NCI-H2196 (cell line): ENCODE data around the gene ST6GALNAC5.
"Not testable (repeated sequence)": the region's sequence is repeated elsewhere in the genome, so short reads cannot be mapped to it uniquely, and the experiment has no call there.

Experiments
- DNase-seq: peaks from one replicate; lab custom pipeline; 2025; ENCODE audit not compliant: unreplicated experiment; lab: John Stamatoyannopoulos, UW

Gene ST6GALNAC5

DNA sequence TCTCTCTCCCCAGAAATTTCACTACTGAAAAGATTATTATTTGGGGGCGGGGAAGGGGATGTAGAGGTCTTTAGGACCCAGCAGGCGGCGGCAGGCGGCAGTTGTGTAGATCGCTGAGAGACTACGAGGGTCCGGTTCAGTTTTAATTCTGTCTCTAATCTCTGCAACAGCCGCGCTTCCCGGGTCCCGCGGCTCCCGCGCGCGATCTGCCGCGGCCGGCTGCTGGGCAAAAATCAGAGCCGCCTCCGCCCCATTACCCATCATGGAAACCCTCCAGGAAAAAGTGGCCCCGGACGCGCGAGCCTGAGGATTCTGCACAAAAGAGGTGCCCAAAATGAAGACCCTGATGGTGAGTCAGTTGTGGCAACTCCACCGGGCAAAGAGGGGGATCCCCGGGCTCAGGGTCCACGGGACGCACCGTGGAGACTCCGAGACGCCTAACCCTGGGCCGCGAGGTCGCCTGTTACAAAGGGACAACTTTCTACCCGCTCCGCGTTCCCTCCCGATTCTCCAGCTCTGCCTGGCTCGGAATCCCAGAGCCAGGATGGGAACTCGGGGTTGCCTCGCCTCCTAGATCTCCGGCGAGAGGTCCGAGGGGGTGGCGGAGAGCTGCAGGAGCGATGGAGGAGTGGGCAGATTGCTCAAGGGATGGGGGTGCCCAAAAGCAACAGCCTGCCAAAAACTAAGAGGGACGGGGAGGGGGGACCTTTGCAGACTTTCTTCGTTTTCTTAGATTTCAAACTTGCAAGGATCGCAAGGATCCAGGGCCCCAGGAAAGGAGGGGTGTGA lies at the start of gene ST6GALNAC5:
ST6GALNAC5 (plus strand) TSS at position 139 of the 789 bp plus-strand sequence.
- no peak for DNase-seq

DNA sequence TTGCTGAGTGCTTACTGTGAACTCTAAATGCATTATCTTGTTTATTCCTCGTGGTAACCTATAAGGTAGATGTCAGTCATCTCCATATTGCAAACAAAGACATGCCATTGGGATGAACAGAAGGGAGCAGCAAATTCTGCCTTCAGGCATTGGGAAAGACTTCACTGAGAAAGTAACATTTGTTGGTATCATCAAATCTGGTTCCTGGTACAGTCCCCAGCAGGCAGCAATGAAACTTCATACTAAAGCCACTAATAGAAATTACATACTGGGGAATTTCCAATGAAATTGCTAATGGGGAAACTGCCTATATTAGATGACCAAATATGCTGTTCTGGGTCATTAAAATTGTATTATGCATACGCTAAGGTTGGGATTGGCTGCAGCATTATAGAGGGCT lies 47.3 kb upstream of the ST6GALNAC5 start:
- DNase-seq, result no peak

DNA sequence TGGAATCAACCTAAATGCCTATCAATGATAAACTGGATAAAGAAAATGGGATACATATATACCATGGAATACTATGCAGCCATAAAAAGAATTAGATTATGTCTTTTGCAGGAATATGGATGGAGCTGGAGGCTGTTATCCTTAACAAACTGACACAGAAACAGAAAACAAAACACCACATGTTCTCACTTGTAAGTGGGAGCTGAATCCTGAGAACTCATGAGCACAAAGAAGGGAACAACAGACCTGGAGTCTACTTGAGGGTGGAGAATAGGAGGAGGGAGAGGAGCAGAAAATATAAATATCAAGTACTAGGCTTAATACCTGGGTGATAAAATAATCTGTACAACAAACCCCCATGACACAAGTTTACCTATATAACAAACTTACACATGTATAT lies 44.3 kb upstream of the ST6GALNAC5 start:
- not testable (repeated sequence) for DNase-seq

DNA sequence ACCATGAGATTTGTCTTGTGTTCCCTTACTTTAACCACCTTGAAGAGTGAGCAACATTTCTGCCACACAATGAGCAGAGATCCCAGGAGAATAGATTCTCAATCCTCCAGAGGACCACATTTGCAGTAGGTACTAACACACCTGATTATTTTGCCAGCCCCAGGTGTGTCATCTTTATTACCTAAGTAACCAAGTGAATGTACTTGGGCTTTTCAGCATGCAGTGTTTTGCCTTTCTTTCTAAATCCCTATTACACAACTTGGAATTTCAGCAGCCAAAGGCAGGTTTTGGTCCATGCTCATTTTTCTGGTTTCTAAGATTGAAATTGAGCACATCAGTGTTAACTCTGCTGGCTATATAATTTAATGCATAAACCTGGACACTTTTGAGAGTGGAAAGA lies 43.2 kb upstream of the ST6GALNAC5 start:
- no peak for DNase-seq

DNA sequence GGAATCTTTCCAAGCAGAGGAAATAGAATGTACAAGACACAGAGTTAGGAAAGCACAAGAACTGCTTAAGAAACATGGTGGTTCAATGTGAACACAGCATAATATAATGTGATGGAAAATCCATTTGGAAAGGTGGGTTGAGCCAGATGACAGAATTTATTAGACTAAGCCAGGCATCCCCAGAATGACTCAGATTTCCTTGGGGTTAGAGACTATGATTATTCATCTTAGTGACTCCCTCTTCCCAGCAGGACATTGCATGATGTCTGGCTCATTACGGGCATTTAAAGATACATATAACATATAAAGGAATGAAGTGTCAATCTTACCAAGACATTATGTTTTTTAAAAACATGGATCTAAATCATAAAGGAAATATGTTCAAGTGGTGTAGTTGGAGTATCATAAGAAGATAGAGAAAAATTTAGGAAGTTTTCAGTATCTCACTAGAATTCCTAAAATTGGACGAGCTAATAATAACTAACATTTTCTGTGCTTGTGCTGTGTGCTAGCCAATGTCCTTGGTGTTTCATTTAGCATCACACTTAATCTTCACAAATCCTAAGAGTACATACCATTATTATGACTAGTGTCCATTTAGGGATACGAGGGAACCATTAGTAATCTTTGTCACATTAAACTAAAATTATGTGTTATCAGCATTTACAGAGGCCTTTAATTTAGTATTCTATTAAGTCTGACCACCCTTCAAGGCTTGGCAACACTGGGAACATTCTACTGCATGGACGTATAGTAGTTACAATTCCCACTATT lies 41.0 kb upstream of the ST6GALNAC5 start:
- no peak for DNase-seq

DNA sequence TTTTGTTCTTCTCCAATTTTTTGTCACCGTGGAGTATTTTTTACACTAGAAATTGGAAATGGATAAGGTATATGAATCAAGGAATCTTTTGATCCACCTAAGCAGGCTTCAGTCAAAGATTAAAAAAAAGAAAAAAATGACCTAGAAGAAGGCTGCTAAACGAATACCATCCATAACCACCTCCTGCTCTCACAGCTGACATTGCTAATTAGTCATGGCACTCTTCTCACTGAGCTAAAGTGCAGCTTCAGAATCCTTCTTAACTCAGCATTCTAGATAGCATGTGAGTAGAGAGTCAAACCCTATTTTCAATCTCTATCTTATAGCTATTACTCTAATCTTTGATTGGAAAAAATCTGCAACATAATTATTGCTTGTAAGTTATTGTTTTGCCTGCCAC lies 40.2 kb upstream of the ST6GALNAC5 start:
- DNase-seq, result no peak

DNA sequence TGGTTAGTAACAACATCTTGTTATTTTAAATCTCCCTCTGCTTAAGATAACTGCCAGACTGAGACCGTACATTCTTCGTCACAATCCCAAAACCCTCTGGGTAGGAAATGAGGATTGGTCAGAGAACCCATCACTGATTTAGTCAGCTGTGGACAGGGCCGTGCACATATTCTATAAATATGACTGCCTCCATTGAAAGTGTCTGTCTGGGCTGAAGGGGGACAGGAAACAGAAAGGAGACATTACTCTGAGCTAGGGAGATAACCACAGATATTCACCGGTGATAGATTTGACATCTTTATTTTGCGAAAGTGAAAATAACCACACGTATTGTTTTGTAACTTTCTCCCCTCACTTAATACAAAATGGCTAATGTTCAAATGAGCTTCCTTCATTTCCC lies 36.9 kb upstream of the ST6GALNAC5 start:
- DNase-seq, result no peak

DNA sequence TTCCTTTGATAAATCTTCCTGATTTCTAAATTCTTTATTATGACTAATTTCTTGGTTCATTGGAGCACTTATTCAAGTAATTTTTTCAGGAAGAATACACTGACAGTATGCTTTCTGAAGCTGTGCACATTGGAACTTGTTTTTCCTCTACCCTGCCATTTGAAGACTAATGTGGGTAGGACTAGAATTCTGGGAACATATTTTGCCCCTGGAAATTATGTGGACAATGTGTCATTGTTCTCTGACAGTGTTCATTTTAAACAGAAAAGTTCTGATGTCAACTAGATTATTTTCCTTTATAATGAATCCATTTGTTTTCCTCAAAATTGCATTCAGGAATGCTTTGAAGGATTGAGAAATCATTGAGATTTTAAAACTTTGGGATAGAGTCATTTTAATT lies 34.8 kb upstream of the ST6GALNAC5 start:
- no peak for DNase-seq

DNA sequence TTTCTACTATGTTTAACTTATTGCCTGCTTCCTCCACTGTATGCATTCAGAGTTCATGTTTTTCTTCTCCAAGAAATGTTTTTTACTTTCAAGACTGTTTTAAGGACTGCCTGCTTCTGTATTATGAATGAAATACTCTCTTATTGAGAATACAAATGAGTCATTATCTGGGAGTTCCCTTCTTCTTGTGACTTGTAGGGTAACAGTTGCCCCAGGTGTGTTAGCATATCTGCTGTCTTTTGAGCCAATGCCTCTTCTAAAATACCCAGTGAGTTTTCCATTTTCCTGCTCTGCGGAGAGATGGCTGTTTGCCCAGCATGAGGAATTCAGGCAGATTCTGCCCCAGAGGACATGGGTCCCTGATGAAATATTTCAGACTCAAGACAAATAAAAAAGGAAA lies 34.1 kb upstream of the ST6GALNAC5 start:
- DNase-seq, result no peak

DNA sequence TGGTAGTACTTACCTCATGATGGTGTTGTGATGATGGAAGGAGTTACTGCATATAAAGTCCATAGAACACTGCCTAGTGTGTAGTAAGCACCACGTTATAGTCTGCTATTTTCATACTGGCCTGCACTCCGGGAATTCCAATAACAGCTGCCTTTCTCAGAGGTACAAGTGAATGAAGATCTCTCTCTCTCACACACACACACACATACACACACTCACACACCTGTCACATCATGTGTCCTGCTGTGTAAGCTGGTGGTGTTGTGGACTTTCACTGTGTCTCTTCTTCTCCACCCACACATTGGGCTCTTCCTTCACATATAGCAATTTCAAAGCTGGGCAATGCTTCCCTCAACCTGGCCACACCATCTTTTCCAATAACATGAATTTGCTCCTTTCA lies 33.4 kb upstream of the ST6GALNAC5 start:
- DNase-seq, result no peak

DNA sequence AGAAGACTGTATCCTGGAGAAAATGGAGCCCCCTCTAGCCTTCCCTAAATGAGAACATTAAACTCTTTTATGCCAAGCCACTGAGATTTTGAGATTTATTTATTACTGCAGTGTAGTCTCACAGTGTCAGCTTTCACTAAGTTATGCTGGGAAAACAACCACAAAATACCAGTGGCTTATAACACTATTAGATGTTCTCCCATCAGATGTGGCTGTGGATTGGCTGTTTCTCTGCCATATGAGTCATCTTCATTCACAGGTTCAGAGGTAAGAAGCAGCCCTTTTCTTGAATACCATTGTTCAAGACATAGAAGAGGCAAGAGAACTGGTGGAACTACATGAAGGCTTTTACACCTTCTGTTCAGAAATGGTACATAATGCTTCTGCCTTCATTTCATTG lies 32.1 kb upstream of the ST6GALNAC5 start:
- no peak for DNase-seq

DNA sequence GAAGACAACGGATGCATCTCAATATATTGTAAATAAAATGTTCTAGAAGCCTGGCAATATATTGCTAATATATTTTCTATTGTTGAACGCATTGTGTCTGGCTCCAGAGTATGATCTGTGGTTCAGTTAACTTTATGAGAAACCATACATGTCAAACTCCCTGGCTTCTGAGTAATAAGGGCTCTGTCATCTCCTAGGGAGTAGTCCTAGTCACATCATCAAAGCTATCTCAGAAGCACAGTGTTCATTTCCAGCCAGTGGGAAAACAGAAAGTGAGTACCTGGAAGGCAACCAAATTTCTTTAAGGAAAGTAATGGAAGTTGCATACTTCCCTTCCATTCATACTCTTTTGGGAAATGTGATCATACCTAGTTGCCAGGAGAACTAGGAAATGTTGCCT lies 27.0 kb upstream of the ST6GALNAC5 start:
- no peak for DNase-seq

DNA sequence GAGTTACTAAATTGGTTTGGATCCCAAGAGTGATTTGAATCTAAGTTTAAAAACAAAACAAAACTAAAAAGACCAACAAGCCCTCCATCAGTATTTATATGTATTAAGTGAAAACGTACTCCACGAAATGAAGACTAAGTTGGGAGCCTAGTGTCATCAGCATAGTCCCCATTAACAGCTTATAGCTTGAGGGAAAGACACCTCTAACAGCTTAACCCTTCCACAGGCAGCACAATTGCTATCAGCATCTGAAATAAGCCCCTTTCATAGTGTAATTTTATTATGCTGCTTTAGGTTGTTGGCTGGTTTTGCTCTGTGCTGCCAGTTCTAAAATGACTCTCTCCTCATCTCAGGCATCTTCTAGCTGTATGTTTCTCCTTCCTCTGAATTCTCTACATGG lies 25.8 kb upstream of the ST6GALNAC5 start:
- no peak for DNase-seq

DNA sequence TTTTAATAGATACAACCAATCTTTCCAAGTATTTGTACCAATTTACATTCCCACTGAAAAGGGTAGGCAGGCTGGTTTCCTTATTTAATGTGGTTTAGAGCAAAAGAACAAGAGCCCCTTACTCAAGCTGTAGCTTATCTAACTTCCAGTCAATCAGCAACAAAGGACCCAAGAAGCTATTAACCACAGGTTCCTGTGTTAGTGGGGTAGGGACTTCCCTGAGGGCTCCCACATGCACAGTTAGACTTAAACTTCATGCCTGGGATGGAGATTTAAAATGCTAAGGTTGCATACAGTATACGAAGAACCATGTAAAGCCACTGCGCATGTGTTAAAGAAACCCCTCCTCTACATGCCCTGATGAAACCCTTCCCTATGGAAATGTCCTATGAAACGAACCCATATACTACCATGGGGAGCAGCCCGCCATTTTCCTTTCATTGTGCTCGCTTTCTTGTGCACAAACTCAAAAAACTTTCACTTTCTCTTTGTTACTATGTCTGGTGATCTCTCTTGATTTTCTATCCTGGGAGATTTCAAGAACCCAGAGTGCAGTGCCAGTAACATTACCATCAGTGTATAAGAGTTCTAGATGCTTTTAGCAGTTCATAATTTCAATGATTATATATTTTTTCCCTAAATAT lies 23.3 kb upstream of the ST6GALNAC5 start:
- DNase-seq, result no peak

DNA sequence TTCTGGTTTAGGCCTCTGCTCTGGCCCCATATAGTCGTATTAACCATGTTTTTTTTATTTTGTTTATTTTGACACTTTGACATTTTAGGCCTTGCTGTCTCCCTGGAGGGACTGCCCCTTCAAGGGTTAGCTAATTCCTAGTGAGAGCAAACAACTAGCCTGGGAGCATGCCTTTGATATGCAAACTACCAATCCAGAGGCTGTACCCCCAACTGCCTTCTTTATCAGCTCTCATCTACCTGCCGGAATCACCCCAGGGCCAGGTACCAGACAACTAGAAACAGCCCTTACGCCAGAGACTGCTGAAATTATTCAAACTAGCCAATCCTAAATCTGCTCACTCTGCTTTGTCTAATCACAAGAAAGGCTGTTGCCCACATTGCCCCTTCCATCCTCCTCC lies 13.0 kb upstream of the ST6GALNAC5 start:
- DNase-seq, result no peak

DNA sequence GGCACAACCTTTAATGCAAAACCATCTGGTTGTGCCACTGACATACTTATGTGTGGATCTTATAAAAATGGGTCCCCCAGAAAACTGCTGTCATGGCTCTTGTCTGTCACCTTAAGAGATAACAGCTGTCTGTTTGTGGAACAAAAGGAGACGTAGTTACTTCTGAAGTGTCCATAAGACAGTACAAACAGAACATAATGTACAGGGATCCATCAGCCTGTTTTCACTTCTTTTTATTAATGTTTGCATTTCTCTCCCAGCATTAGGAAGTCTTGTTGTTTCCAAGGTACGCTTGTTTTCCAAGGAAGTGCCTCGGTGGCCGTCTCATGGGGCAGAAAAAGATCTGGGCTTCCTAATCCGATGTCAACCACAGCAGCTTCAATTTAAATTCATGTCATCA lies 11.2 kb upstream of the ST6GALNAC5 start:
- no peak for DNase-seq

DNA sequence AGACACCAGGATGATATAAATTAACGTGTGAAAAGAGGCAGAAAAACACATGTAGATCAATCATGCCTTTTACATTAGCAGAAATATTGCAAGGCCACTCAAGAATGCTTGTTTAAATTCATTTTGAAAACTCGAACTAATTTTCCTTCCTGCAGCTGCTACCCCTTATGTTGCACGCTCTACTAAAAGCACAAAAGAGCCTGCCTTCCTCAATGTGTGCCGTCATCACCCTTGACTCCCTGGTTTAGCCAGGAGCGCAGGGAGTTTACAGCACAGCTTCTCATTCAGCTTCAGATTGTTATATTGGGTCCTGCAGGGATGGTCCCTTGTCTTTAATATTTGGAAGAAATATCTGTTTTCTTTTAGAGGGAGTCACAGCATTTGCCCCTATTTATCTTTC lies 10.1 kb upstream of the ST6GALNAC5 start:
- no peak for DNase-seq

DNA sequence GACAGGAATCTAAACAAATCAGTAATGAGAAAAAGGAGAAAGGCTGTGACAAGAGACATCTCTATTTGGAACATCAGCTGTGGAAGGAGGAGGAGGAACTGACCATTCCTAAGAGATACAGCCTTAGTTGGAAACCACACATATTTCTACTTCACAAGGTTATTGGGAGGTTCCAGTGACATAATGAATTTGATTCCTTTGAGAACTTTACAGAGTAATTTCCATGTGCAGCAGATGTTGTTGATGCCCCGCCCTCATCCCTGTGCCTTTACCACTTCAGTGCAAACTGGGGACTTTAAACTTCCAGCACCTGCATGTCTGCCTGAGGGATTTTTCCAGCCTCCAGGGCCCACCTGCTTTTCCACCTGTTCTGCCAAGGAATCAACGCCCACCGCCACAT lies 9.3 kb upstream of the ST6GALNAC5 start:
- no peak for DNase-seq

DNA sequence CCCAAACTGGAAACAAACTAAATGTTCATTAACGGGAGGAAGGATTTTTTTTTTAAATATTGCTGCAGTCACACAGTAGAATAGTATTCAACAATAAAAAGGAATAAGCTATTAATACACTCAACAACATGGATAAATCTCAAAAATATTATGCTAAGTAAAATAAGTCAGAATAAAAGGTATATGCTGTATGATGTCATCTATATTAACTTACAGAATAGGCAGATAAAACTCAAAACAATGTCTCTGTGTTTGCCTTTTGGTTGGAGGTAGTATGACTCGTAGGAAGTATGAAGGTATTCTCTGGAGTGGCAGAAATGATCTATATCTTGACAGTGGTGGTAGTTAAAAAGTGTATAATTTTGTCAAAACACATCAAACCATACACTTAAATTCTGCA lies 6.1 kb upstream of the ST6GALNAC5 start:
- no peak for DNase-seq

DNA sequence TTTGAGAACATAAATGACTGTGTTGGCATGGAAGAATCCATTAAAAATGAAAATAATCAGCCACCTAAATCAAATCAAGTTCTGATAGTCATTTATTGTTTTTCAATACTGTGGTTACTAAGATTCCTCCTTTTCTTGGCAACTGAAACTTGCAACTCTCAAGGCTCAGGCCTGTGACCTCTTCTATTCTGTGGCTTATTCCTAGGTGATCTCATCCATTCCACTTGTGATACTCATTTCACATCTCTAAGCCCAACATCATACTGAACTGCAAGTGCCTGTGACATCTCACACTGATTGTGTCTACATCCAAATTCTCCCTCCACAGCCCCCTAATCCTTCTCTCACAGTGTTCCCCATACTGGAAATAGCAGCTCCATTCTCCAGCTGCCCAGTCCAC lies 4.8 kb upstream of the ST6GALNAC5 start:
- DNase-seq, result no peak

DNA sequence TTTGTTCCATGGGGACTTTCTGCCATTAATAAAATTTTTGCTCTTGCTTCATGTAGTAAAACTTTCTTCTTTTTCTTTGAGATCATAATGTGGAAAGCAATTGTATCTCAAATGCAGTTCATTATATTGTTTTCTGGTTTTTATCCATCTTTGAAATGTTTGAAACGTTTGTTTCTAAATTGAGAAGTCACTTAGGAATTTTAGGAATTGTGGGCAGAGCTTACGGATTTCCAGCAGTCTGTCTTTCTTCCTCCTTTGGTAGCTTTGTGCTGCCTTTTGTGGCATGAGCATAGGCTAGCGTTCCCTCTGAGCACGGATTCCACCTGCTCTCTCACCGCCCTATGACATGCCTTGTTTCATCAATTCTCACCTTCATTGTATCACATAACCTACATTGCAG lies 2.9 kb upstream of the ST6GALNAC5 start:
- no peak for DNase-seq

DNA sequence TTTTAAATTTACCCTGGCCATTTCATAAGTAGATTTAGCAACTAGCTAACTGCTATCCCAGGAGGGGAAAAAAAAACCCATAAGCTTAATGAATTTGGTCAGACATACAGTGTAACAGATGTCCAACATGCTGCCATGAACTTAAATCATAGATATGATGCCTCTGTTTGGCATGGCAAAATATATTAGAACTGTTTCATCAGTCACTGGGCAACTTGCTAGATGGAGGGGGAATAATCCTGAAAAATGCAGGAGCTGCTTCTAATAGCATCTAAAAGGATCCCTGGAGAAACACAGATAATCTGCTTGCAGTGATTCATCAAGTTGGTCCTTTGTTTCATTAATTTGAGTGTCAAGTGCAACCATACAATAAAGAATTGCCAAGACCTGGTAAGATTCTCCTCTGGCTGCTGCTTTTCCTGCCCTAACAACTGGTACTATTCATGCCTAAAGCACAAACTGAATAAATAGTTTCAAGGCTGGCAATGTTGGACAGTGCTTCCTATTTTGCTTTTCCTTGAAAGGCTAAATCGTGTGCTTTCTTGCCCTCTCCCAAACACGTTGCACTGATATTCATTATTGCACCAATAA lies 1.5 kb upstream of the ST6GALNAC5 start:
- no peak for DNase-seq
